Esophagus squamous epithelium (tissue), 5 donors: Measurements from ENCODE around the gene GPR158. TPM values are rescaled to one million over a fixed set of nuclear protein-coding genes. Genes with fewer than 3 reads are reported as not detected.

Experiments used
- DNase-seq: peaks from one replicate; lab custom pipeline; 2025; lab: John Stamatoyannopoulos, UW
- H3K27ac ChIP-seq, 4 donors: fragments of 200-600 bp; sonication (generic); one replicate each; pipeline ENCODE4 v1.5.1; 2016 to 2019; ENCODE audit warnings: mild to moderate bottlenecking in 1 of 4
- H3K27me3 ChIP-seq, 4 donors: fragments of 200-600 bp; sonication (generic); 1 replicate in 3 of 4; 2 replicates in 1 of 4; pipeline versions ENCODE4 v1.5.1 to v1.6.0; 2017 to 2021; ENCODE audit warnings: antibody characterized with exemption in 1 of 4
- H3K36me3 ChIP-seq, 3 donors: fragments of 200-600 bp; sonication (generic); one replicate each; pipeline ENCODE4 v1.5.1; 2016 to 2019
- H3K4me1 ChIP-seq, 3 donors: fragments of 200-600 bp; sonication (generic); one replicate each; pipeline ENCODE4 v1.5.1; 2017 to 2019
- H3K4me3 ChIP-seq, 4 donors: fragments of 200-600 bp; sonication (generic); 1 replicate in 3 of 4; 2 replicates in 1 of 4; pipeline ENCODE4 v1.5.1; 2016 to 2019; ENCODE audit warnings: mild to moderate bottlenecking in 2 of 4, moderate library complexity in 1 of 4
- H3K9me3 ChIP-seq, 3 donors: fragments of 200-600 bp; sonication (generic); one replicate each; pipeline ENCODE4 v1.5.1; 2016 to 2019
- POLR2A ChIP-seq, 4 donors: fragments of 450-650 bp; IDR thresholded peaks; one replicate each; pipeline ENCODE4 v1.6.1; 2017; ENCODE audit warnings: antibody characterized with exemption in 4 of 4, mild to moderate bottlenecking in 4 of 4, moderate library complexity in 3 of 4
- WGBS, 2 donors: methylation state at CpG; one replicate each; pipeline ENCODE4 v1.1.5; 2018; 5-methylcytosine and 5-hydroxymethylcytosine counted together
- intact Hi-C: fragments of 100-400 bp; cut with DNase I; formaldehyde crosslinking; loops from one replicate; pipeline ENCODE4 v1.15.0; 2022
- total RNA-seq, 4 donors: library from RNA; depleted of rRNA; stranded (reverse); fragments of >200 nt; gene quantifications; one replicate each; pipeline ENCODE4 v1.1.0, GENCODE V29; 2016
- TF ChIP-seq, protein P1 (sequence below), 6 experiments: fragments of 450-650 bp in 4 of 6; fragments of 200-600 bp in 2 of 6; sonication (generic) in 2 of 6; IDR thresholded peaks; one replicate each; pipeline ENCODE4 v1.5.1; 2016 to 2019; ENCODE audit warnings: antibody characterized with exemption in 6 of 6, mild to moderate bottlenecking in 4 of 6, moderate library complexity in 4 of 6
- donor health status: DM: yes; HTN: yes; CAD: no.

GPR158 gene
- total RNA-seq, 4 donors from 2014 or later = not detected

- WGBS, 2 donors = 52 to 58% methylated on average over 3 of the region's 3 CpGs
- Histone ChIP-seq H3K36me3 (no peaks in the 10 kb centered on the region), H3K27me3 (no peaks in the 10 kb centered on the region), H3K4me3 (no peak overlapping the region), H3K27ac (no peak overlapping the region), H3K9me3 (no peaks in the 10 kb centered on the region), H3K4me1 (no peaks in the 10 kb centered on the region)
- DNase-seq = no peak
- intact Hi-C loops = no loop called here
- no peak for TF ChIP-seq POLR2A (IDR thresholded peaks at IDR 0.05)
- TF ChIP-seq, protein P1, sequence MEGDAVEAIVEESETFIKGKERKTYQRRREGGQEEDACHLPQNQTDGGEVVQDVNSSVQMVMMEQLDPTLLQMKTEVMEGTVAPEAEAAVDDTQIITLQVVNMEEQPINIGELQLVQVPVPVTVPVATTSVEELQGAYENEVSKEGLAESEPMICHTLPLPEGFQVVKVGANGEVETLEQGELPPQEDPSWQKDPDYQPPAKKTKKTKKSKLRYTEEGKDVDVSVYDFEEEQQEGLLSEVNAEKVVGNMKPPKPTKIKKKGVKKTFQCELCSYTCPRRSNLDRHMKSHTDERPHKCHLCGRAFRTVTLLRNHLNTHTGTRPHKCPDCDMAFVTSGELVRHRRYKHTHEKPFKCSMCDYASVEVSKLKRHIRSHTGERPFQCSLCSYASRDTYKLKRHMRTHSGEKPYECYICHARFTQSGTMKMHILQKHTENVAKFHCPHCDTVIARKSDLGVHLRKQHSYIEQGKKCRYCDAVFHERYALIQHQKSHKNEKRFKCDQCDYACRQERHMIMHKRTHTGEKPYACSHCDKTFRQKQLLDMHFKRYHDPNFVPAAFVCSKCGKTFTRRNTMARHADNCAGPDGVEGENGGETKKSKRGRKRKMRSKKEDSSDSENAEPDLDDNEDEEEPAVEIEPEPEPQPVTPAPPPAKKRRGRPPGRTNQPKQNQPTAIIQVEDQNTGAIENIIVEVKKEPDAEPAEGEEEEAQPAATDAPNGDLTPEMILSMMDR (IDR thresholded peaks at IDR 0.05) = no peak
Observed at GRCh38 chr10:25532213-25532612, 357.4 kb downstream of the GPR158 start.

- H3K27me3 ChIP-seq = no peaks in the 10 kb centered on the region
- no peak for TF ChIP-seq POLR2A (IDR thresholded peaks at IDR 0.05)
- TF ChIP-seq, protein P1 (IDR thresholded peaks at IDR 0.05) = no peak
- no peaks in the 10 kb centered on the region for H3K9me3 ChIP-seq
- H3K36me3 ChIP-seq = no peaks in the 10 kb centered on the region
- DNase-seq = no peak
- H3K4me3 ChIP-seq = no peak overlapping the region
- no peak overlapping the region for H3K27ac ChIP-seq
- H3K4me1 ChIP-seq = no peaks in the 10 kb centered on the region
- intact Hi-C loops = no loop called here
Observed at GRCh38 chr10:25536027-25536426, 361.2 kb downstream of the GPR158 start.

DNA sequence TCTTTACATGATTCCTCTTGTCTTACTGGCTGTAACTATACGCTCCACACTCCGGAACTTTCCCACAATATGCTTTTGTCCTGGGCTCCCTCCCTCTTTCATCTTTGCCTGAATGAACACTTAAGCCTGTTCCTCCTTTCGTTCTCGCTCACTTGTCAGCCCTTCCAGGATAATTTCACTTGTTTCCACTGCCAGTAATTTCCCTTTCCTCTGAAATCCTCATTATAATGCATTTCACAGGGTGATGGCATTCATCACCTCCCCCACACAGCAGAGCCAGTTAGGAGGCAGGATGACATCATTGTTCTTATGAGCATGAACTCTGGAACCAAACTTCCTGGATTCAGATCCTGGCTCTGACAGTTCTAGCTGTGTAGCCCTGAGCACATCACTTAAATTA is 372.6 kb downstream of the GPR158 start:
- WGBS, 2 donors = 25 to 45% methylated on average over 4 of the region's 4 CpGs
- H3K4me3 ChIP-seq = no peak overlapping the region
- TF ChIP-seq POLR2A (IDR thresholded peaks at IDR 0.05) = no peak
- TF ChIP-seq, protein P1 (IDR thresholded peaks at IDR 0.05) = no peak

DNA sequence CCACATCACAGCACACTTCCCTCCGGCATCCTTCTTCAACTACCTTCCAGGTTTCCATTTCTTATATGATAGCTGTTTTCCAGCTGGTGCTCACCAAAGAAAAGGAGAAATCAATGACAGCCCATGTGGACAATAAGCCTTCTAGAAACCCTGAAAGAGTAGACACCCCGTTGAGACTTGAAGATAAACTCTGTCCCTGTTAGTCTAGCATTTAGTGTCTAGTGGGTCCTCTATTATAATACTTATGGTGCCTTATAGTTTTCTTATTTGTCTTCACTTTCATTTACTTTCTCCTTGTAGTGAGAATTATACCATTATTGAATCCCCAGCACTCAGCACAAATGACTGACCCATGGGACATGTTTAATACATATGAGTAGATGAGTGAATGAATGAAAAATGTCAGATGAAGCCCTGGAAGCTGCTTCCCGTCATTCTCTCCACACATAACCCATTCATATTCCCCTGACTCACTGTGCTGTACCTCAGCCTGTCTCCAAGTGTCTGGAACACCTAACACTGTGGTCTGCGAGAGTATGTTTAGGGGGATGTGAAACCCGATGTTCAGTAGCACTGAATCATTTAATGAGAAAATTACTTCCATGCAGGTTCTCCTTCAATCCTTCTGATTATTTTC is 377.6 kb downstream of the GPR158 start:
- Histone ChIP-seq H3K9me3 (no peaks in the 10 kb centered on the region), H3K27me3 (no peaks in the 10 kb centered on the region), H3K4me3 (no peak overlapping the region), H3K4me1 (no peaks in the 10 kb centered on the region), H3K27ac (no peak overlapping the region), H3K36me3 (no peaks in the 10 kb centered on the region)
- no peak for DNase-seq
- intact Hi-C loops = no loop called here
- 77 to 79% methylated on average over 5 of the region's 5 CpGs for WGBS, 2 donors
- TF ChIP-seq, protein P1 (IDR thresholded peaks at IDR 0.05) = no peak
- TF ChIP-seq POLR2A (IDR thresholded peaks at IDR 0.05) = no peak

More for the DNA sequence above, 372.6 kb downstream of the GPR158 start:
- no peak for DNase-seq
- Histone ChIP-seq H3K27ac (no peak overlapping the region), H3K4me1 (no peaks in the 10 kb centered on the region), H3K36me3 (no peaks in the 10 kb centered on the region), H3K9me3 (no peaks in the 10 kb centered on the region), H3K27me3 (no peaks in the 10 kb centered on the region)
- intact Hi-C loops = no loop called here

DNA sequence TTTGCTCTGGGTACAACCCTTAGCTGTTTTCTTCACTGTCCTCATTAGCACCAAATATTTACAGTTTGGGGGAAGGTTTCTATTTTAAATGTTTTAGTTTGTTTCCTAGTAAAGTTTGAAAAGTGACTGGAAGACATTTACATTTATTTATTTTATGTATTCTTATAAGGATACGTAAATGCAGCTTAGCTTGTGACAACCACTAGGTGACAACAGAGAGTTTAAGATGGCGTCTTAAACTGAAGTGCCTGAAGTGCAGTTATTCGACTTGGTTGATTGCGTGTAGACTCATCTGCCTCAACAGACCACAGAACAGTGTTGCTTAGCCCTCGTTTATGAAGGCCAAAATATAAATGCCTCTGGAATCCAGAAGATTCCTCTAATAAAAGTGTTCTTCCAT is 381.1 kb downstream of the GPR158 start:
- Histone ChIP-seq H3K27me3 (no peaks in the 10 kb centered on the region), H3K4me1 (no peaks in the 10 kb centered on the region), H3K36me3 (no peaks in the 10 kb centered on the region), H3K4me3 (no peak overlapping the region), H3K9me3 (no peaks in the 10 kb centered on the region), H3K27ac (no peak overlapping the region)
- no peak for DNase-seq
- 75 to 80% methylated on average over 5 of the region's 5 CpGs for WGBS, 2 donors
- TF ChIP-seq POLR2A (IDR thresholded peaks at IDR 0.05) = no peak
- TF ChIP-seq, protein P1 (IDR thresholded peaks at IDR 0.05) = no peak
- intact Hi-C loops = no loop called here
